Endothelial cell (in vitro differentiated cells): ENCODE results near the gene PDIA5. TPM values are rescaled to one million over a fixed set of nuclear protein-coding genes. Genes with fewer than 3 reads are reported as not detected.

Experiments
- DNase-seq: peaks from one replicate; pipeline ENCODE4 v3.0.0; 2021; ENCODE audit warnings: low spot score
- H3K27ac Mint-ChIP-seq: one replicate; pipeline ENCODE4 v1.8.0; 2021; ENCODE audit warnings: mixed read lengths, inconsistent platforms; ENCODE audit not compliant: unreplicated experiment
- H3K27me3 Mint-ChIP-seq: one replicate; pipeline ENCODE4 v1.8.0; 2021; ENCODE audit warnings: mild to moderate bottlenecking, moderate library complexity, mixed read lengths, inconsistent platforms; ENCODE audit not compliant: unreplicated experiment
- H3K36me3 Mint-ChIP-seq: one replicate; pipeline ENCODE4 v1.8.0; 2021; ENCODE audit warnings: mild to moderate bottlenecking, low read depth, mixed read lengths, inconsistent platforms; ENCODE audit not compliant: unreplicated experiment
- H3K4me1 Mint-ChIP-seq: one replicate; pipeline ENCODE4 v1.8.0; 2021; ENCODE audit warnings: mild to moderate bottlenecking, mixed read lengths, inconsistent platforms; ENCODE audit not compliant: unreplicated experiment
- H3K4me3 Mint-ChIP-seq: one replicate; pipeline ENCODE4 v1.8.0; 2021; ENCODE audit warnings: mild to moderate bottlenecking, mixed read lengths, inconsistent platforms; ENCODE audit not compliant: unreplicated experiment
- H3K9me3 Mint-ChIP-seq: one replicate; pipeline ENCODE4 v1.8.0; 2021; ENCODE audit warnings: mixed read lengths, inconsistent platforms; ENCODE audit not compliant: unreplicated experiment
- CTCF ChIP-seq: fragments of 200-600 bp; sonication (generic); IDR thresholded peaks from one replicate; pipeline ENCODE4 v1.5.0; 2021; ENCODE audit warnings: antibody characterized with exemption; ENCODE audit not compliant: unreplicated experiment
- total RNA-seq: library from RNA; stranded (reverse); fragmentation: NEBNext Ultra II Directional; extraction: Animal tissue kit (Norgen Biotek cat#: 25700); gene quantifications from one replicate; pipeline ENCODE4 v1.2.1, GENCODE V29; 2021; ENCODE audit not compliant: unreplicated experiment

Gene PDIA5
- total RNA-seq, 1 donor from 2014 or later: 32.8 TPM

- Mint-ChIP-seq H3K4me1 (no peaks in the 10 kb centered on the region), H3K27ac (no peak overlapping the region), H3K36me3 (no peaks in the 10 kb centered on the region), H3K9me3 (no peaks in the 10 kb centered on the region), H3K27me3 (peaks cover 2% of the 10 kb centered on the region), H3K4me3 (no peak overlapping the region)
- no peak for TF ChIP-seq CTCF
- DNase-seq: no peak
These were observed 8.5 kb downstream of the PDIA5 start for GRCh38 chr3:123075359-123075758.

- TF ChIP-seq CTCF: no peak
- no peak overlapping the region for H3K4me3 Mint-ChIP-seq
- no peak overlapping the region for H3K27ac Mint-ChIP-seq
- no peaks in the 10 kb centered on the region for H3K36me3 Mint-ChIP-seq
- DNase-seq: no peak
- no peaks in the 10 kb centered on the region for H3K4me1 Mint-ChIP-seq
- no peaks in the 10 kb centered on the region for H3K9me3 Mint-ChIP-seq
- peaks cover 2% of the 10 kb centered on the region for H3K27me3 Mint-ChIP-seq
These were observed 9.3 kb downstream of the PDIA5 start for GRCh38 chr3:123076112-123076495.

GRCh38 chr3:123076496-123077418 lies 9.9 kb downstream of the PDIA5 start:
- no peaks in the 10 kb centered on the region for H3K9me3 Mint-ChIP-seq
- H3K4me1 Mint-ChIP-seq: peaks cover 6% of the 10 kb centered on the region
- peaks cover 2% of the 10 kb centered on the region for H3K27me3 Mint-ChIP-seq
- H3K27ac Mint-ChIP-seq: no peak overlapping the region
- no peak for DNase-seq
- TF ChIP-seq CTCF: no peak
- no peaks in the 10 kb centered on the region for H3K36me3 Mint-ChIP-seq
- H3K4me3 Mint-ChIP-seq: no peak overlapping the region

GRCh38 chr3:123078101-123078500 lies 11.3 kb downstream of the PDIA5 start:
- TF ChIP-seq CTCF: no peak
- no peak for DNase-seq

DNA sequence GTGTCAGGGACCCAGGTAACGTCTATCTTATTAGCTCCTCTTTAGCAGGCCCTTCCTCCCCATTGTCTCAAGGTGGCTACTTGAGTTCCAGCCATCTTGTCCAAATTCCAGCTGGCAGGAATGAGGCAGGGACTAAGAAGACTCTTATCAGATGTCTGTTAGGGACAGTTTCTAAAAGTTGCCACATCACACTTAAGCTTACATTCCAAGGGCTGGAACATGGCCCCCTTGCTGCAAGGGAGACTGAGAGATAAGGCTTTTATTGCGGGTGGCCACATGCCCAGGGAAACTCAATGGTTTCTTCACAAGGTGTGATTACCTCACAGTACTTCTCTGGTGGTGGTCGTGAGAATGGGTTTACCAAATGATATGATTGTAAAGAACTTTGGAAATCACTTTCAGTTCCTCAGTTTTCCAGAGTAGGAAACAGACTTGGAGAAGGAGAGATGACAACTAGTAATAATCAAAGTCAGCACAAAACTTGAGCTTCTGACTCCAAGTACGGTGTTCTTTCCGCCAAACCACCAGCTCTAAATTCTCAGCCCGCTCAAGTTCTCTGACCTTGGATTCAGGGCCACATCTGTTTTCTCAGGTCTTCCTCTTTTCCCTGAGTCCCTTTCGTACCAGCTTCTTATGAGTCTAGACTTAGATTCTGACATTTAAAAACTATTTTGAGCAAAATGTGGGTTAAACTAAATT lies 14.2 kb downstream of the PDIA5 start:
- Mint-ChIP-seq H3K36me3 (no peaks in the 10 kb centered on the region), H3K27ac (no peak overlapping the region), H3K27me3 (peaks cover 6% of the 10 kb centered on the region), H3K4me1 (peaks cover 39% of the 10 kb centered on the region), H3K4me3 (no peak overlapping the region), H3K9me3 (no peaks in the 10 kb centered on the region)
- TF ChIP-seq CTCF: no peak
- no peak for DNase-seq

More at GRCh38 chr3:123078101-123078500, 11.3 kb downstream of the PDIA5 start:
- peaks cover 19% of the 10 kb centered on the region for H3K4me1 Mint-ChIP-seq
- H3K27me3 Mint-ChIP-seq: peaks cover 4% of the 10 kb centered on the region
- no peak overlapping the region for H3K27ac Mint-ChIP-seq
- no peak overlapping the region for H3K4me3 Mint-ChIP-seq
- H3K9me3 Mint-ChIP-seq: no peaks in the 10 kb centered on the region
- no peaks in the 10 kb centered on the region for H3K36me3 Mint-ChIP-seq
